ENCODE measurements around the gene VPS37B.
"Not testable (repeated sequence)": the region's sequence is repeated elsewhere in the genome, so short reads cannot be mapped to it uniquely, and the experiment has no call there.

The VPS37B gene

DNA sequence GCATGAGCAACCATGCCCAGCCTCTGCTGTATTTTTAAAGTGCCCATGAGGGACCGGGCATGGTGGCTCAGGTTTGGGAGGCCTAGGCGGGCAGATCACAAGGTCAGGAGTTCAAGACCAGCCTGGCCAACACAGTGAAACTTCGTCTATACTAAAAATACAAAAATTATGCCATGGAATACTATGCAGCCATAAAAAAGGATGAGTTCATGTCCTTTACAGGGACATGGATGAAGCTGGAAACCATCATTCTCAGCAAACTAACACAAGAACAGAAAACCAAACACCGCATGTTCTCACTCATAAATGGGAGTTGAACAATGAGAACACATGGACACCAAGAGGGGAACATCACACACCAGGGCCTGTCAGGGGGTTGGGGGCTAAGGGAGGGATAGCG is 9.3 kb upstream of the VPS37B start:
- FAIRE-seq = not testable (repeated sequence)

DNA sequence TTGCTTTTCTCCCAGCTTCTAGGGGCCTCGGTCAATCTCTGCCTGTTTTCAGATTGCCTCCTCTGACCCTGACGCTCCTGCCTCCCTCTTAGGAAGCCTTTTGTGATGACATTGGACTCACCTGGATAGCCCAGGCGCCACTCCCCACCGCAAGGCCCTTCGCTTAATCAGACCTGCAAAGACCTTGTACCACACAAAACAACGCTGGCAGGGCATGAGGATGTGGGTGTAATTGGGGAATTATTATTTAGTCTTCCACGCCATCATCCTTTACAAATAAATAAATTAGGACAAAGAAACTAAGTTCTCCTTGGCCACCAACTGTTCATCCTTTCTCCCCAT is 7.7 kb upstream of the VPS37B start:
- no peak for FAIRE-seq

DNA sequence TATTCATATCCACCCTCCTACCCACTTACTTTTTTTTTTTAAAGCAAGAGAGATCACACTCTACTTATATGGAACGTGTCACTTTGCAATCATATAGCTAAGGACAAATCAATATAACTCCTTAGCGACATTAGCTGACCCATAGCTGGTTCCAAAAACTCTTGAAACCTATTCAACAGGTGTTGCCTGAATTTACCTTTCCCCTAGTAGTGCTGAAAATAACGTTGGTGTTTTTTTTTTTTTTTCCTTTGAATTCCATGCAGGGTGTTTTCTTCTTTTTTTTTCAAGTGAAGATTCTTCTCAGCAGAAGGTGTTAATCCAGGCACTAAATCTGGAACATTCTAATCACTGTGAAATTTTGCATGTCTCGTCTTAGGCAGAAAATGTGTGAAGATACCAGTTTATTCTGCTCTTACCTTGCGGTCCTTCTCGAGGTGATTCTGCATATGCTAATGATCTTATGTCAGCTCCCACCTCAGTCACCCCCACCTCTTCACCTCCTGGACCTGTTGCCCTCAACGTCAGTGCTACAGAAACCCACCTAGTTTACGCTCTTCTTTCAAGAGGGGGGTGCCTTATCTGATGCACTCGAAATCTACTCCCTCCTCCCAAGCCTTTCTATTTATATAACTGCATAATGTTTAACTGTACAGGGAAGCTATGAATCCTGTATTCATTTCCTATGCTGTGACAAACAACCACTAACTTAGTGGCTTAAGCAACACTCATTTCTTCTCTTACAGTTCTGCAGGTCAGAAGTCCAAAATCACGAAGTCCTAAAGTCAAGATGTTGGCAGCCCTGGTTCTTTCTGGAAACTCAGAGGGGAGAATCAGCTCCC is 7.1 kb upstream of the VPS37B start:
- no peak for FAIRE-seq

DNA sequence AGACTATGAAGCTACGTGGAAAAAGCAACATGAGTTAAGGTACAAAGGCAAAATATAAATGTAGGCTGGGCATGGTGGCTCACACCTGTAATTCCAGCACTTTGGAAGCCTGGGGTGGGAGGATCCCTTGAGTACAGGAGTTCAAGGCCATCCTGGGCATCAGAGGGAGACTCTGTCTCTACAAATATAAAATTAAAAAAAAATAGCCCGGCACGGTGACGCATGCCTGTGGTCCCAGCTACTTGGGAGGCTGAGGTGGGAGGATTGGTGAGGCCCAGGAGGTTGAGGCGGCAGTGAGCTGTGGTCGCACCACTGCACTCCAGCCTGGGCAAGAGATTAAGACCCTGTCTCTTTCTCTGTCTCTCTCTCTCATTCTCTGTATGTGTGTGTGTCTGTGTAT is 4.0 kb upstream of the VPS37B start:
- no peak for FAIRE-seq

DNA sequence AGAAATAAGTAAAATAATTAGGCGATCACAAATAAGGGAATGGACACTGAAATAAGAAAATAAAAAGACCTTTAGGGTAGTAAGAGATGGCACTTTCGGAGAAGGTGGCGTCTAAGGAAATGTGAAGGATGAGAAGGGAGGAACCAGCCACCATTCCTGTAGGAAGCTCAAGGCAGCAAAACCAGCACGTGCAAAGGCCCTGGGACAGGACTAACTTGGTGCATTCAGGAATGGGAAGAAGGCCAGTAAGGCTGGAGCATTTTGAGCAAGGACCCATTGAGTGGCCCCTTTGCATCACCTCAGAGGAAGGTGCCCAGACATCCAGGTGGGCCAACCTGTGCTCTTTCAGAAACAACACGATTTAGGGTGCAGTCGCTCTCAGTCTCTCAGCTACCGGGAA is 738 bp upstream of the VPS37B start:
- FAIRE-seq = no peak

DNA sequence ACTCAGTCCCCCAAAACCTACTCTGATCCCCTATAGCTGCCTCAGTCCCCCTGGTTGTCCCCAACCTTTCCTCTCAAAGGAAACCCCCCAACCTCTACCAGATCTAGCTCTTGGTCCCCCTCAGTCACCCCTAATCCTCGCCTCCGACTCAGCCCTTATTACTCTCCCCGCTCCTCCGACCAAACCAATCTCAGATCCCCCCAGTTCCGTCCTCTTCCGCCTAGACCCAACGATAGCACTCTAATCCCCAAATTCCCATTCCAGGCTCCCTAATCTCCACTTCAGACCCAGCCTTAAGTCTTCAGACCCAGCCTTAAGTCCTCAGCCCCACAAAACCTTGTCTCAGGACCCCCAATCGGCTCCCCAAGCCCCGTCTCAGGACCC is 612 bp downstream of the VPS37B start:
- FAIRE-seq = no peak

DNA sequence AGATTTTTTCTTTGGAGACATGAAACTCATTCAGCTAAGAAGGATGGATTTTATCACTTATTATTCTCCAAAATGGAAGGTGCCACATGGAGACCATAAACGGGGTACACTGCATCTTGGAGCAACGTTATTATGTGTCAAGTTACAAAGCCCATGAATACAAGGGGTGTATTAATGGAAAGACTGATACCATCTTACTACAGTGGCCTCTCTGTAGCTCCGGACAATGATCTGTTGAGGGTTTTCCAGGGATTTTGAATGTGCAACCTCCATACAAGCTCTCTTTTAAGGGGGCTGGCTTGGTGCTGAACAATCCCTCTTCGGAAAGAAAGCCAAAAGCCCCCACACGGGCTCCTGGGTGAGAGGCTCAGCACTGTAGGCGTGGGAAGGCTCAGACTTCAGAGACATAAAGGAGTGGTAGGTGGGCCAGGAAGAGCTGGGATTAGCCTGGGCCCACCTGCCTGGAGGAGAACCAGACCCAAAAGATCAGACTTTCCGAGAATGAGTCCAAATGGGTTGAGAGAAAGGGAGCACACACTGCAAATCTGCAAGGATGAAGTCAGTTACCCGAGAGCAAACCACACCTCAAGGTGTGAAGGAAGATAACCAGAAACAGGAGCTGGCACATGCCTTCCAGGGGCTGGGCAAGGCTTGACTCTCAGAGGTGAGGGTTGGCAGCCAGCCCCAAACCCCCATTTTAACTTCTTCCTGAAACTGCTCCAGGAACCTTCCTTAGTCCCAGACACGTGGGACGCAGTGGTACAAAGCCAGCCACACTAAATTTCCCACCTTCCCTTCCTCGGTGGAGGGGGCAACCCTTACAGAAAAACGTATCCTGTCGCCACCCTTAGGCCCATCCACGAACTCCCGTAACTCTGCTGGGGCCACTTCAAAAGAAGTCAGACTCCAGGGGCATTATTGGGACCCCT is 1.5 kb downstream of the VPS37B start:
- no peak for FAIRE-seq

DNA sequence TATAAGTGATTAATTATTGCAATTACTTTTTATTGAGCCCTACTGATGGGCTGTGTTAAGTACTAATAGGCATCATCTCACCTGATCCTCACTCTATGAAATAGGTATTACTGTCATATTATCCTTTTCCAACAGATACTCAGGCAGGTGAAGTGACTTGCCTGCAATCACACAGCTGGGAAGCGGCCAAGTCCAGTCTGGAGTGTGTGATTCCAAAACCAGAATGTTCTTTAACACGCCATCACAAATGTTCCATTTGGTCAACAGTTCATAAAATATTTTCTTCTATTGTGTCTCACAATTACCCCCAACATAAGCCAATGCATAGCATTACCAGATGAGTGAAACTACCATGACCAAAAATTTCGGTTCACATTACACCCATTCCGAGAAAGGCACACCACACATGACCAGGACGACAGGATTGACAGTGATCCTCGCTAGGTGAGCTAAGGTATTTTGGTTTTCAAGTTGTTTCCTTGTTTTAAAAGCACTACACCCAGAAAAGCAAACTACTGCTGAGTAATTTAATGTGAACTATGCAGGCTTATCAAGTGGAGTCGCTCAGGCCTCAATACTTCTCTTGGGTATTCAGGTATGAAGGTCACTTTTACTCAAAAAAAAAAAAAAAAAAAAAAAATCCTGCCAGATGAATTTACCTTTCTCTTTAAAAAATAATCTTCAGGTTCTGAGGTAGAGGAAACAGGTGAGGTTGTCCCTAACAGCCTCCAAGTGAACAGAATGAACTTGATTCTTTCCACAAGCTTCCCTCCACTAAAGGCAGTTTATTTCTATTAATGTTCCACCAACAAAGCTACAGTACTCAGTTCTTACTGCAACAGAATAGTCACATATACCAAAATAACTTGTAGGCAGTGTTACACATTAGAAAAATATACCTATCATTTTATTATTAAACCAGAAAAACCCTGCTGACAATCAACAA is 2.4 kb downstream of the VPS37B start:
- no peak for FAIRE-seq

DNA sequence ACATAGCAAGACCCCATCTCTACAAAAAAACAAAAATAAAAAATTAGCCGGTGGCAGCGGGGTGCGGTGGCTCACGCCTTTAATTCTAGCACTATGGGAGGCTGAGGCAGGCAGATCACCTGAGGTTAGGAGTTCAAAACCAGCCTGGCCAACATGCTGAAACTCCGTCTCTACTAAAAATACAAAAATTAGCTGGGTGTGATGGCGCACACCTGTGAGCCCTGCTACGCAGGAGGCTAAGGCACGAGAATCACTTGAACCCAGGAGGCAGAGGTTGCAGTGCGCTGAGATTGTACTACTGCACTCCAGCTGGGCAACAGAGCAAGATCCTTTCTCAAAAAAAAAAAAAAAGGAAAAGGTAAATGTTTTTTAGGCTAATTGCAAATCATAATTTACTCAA is 3.2 kb downstream of the VPS37B start:
- not testable (repeated sequence) for FAIRE-seq

DNA sequence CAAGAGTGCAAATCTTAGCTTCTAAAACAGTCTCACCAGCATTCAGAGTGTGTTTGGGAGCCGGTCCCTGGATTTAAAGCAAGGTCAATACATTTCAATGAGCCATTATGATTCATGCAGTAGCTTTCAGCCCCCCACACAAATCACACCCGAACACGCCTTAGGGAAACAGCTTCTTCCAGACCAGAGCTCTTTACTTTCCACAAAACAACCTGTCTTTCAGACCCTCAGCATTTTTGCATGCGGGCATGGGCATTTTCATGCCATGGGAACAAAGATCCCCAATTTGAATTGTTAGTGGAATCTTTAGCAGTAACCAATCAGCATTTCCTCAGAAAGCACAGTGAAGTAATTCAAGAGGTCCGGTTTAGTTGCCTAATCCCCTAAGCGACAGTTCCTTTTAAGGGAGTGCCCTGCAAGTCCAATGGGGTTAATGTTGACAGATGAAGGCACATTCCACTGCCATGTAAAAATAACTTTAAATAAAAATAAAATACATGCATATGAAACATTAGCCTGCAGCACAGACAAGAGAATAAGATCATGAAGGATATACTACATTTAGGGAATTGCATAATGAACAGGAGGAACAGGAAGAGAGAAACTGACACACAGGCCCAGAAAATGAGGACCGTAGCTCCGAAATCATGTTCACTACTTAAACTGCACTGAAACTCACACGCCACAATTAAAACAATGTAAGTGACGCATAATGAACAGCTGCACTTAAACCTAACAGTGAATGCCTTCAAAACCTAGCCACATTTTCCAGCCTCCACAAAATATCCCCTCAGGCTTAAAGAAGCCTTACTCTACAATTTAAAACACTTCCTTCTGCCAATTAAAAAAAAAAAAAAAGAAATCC is 4.0 kb downstream of the VPS37B start:
- FAIRE-seq = no peak

DNA sequence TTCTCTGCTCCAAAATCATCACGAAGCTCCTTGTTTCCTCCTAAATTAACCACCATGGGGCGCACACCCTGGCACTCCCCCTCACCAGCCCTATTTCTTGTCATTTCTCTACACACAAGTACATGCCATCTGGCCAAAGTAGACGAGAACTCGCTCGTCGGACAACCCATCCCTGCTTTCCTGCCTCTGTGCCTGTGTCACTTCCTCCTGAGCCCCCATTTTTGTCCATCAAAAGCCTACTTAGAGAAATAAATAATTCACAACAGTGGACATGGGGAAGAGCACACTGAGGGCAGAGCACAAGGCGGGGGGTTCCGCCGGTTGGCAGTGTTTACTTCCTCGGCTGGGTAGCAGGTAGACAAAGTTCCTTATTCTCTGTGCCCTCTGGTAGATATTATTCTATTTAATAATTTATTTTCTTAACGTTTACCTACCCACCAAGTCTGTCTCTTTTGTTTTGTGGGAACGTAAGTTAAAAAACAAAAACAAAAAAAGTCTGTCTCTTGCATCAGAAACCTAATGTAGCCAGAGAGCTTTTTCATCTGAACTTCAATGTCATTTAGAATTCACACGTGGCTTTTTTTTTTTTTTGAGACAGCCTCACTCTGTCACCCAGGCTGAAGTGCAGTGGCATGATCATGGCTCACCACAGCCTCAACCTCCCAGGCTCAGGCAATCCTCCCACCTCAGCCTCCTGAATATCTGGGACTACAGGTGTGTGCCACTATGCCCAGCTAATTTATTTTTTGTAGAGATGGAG is 6.0 kb downstream of the VPS37B start:
- FAIRE-seq = no peak

DNA sequence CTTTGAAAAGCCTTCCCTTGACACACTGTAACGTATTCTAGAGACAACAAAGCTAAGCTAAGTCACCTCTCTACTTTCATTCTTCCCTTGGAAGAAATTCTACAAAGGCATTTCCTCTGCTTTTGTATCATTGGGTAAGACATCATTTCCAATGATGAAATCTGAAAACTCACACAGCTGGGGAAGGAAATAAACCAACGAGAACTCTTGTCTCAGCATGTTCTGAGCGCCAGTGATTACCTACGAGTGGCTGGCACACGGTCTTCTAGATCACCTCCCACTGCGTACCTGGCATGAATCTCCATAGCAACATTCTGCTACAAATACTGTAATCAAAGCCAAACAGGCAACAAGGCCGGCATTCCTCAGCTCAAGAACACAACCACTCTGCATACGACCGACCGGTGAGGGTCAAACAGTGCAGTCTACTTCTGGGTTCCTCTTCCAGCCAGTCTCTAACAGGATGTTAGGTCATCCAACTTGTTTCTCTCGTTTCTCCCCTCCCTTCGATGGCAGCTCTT is 7.6 kb downstream of the VPS37B start:
- peak; percentile 86 for FAIRE-seq

DNA sequence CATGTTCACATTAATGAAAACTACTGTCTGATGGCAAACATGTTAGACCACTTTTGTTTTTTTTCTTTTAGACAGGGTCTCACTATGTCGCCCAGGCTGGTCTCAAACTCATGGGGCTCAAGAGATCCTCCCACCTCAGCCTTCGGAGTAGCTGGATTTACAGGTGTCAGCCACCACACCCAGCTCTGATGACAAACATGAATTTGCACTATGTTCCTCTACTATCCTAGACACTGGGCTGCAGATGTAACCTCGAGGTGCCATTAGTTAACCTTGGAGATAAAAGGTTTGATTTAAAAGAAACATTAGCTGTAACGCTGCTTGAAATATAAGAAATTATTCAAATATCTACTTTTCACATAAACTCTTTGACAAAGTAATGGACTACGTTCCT is 8.1 kb downstream of the VPS37B start:
- FAIRE-seq = no peak

DNA sequence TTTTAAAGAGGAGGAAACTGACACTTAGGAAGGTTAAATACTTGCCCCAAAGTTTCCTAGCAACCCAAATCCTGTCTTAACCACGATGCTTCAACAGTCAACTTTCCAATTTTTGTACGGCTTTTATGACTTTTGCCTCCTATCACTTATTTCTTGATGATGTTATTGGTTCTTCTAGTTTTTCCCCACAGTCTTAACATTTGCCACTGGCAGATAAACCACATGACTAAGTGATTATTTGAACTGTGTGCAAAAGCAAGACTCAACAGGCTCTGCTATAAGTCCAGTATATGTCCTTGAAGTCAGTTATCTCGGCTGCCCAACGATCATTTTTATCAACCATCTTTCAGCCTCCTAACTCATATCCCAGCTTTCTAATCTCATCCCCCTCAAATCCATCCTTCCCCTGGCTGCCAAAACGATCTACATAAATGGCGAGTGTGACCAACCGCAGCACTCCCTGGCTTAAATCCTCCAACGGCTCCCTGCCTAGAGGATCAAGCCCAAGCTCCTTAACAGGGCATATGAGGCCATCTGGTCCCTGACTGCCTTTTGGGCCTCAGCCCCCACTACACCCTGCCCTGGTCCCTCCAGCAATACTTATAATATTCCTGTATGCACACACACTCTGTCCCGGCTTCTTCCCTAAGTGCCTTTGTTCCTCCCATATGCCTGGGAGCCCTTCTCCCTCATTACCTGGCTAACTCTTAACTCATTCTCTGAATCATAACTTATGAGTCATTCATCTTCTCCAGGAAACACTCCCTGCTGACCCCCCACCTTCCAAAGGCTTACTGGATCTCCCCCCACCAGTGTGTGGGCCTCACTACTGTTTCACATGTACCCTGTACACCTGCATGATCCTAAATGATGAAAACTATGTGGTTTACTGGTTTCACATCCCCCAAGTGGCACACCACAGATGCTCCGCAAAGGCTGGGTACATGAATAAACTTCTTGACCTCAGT is 8.8 kb downstream of the VPS37B start:
- no peak for FAIRE-seq

DNA sequence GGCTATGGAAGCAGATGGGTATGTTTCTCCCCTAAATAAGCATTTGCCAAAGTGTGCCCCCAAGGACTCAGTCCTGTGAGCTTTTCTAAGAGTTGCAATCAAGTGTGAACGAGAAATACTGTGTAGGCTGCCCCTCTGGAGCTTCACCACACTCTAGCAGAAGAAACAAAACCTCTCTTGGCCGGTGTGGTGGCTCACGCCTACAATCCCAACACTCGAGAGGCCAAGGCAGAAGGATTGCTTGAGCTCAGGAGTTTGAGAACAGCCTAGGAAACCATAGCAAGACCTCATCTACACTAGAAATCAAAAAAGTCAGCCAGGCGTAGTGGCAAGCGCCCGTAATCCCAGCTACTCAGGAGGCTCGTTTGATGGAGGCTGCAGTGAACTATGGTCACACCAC is 9.8 kb downstream of the VPS37B start:
- no peak for FAIRE-seq

DNA sequence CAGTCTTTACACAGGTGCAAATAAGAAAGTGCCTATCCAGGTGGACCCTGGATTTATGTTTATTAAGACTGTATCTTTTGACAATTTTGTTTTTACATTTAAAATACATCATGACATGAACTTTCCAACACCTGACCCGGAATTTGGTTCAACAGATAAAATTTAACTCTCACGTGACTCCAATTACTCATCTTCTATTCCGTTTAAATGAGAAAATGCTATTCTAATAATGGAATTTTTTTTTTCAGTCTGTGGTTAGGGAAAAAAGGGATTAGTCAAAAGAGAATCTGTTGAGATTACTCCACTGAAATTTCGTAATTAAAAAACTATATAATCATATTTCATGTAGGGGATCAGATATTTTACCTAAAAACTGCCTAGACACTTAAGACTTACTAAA is 11.1 kb downstream of the VPS37B start:
- FAIRE-seq = no peak

DNA sequence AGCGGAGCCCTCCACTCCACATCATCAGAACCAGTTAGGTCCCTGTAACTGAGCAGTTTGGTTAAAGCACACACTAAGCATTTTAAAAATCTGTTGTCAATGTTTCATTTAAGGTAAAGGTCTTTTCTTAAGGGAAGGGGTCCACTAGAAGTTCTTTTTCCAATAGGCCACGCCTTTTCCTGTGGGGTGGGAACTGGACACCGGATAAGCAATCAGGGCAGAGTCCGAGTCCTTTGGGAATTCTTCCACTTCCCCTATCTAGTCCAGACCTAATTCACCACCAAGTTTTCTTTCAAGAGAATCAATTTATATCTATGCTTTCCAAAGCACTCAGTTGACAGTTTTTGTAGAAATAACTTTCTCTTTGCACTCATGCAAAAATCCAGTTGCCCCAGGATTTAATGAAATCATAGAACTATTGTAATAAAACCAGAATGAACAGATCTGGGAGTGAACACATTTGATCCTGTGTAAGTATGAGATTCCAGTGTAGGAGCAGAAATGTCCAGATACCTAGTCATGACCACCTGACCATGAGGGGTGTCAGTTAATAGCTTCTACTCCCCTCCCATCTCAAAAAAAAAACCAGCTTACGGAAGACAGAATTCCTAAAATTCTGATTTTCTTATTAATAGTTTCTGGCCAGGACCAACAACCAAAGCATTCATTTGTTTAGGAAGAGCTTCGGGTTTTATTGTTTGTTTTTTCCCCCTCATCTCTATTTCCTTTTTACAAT is 11.7 kb downstream of the VPS37B start:
- FAIRE-seq = no peak

DNA sequence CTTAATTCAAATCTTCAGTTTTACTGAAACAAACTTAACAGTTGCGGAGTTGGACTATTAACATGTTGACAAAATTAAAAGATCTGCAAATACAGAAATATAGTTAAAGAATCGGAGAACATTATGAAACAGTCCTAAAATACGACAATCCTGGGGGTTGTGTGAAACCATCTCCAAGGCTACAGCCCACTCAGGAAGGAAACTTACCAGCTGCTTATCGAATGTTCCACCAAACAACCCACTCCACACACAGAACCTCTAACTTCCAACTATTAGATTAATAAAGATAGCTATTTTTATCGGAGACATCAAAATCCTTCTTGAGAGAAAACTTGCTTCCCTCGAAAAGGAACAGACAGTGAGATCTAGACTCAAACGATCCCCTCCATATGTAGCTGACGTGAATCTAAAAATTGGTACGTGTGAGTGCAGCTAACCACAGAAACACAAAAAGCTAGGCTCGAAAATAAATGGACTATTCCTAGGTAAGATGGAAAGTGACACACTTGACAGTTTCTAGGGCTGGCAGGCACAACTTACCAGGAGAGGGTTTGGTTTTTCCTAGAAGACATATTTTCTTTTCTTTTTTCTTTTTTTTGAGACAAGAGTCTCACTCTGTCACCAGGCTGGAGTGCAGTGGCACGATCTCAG is 12.9 kb downstream of the VPS37B start:
- FAIRE-seq = no peak

All from islet of Langerhans (tissue), 1 donor.